H1 (cell line): ENCODE data around the gene CA7. TPM values are rescaled to one million over a fixed set of nuclear protein-coding genes. Genes with fewer than 3 reads are reported as not detected.

Source experiments
- CTCF ChIA-PET: fragments of 300-600 bp; sonication (Branson Sonifier 250); formaldehyde crosslinking; loops from one replicate; lab custom pipeline; 2021; ENCODE audit not compliant: partially characterized antibody; lab: Charles Lee
- POLR2A ChIA-PET: fragments of 300-600 bp; sonication (Branson Sonifier 250); formaldehyde crosslinking; loops from one replicate; lab custom pipeline; 2021; ENCODE audit warnings: inconsistent platforms; ENCODE audit not compliant: partially characterized antibody; lab: Charles Lee
- DNase-seq, 2 experiments: peaks; one replicate each; pipeline versions ENCODE4 v3.0.0 to v3.0.0-alpha.2; 2010 to 2022; ENCODE audit warnings: low spot score in 2 of 2, low read depth in 1 of 2, mixed read lengths in 1 of 2
- FAIRE-seq: peaks from 2 replicates; lab custom pipeline; 2011; peaks lifted over from hg19 to GRCh38; lab: Jason Lieb, UNC
- H2AFZ ChIP-seq: 2 replicates; pipeline ENCODE4 v1.8.1; 2012; ENCODE audit warnings: low read length, inconsistent platforms
- H2AK5ac ChIP-seq: 2 replicates; pipeline ENCODE4 v1.6.1; 2013; ENCODE audit warnings: low read depth, low read length
- H2BK120ac ChIP-seq: replicated peaks from 2 replicates; pipeline ENCODE3; 2013; ENCODE audit warnings: low read depth, low read length, inconsistent platforms
- H2BK12ac ChIP-seq: 2 replicates; pipeline ENCODE4 v1.6.1; 2013; ENCODE audit warnings: low read depth, low read length
- H2BK15ac ChIP-seq: 2 replicates; pipeline ENCODE4 v1.6.1; 2013; ENCODE audit warnings: low read length
- H2BK20ac ChIP-seq: 2 replicates; pipeline ENCODE4 v1.6.1; 2013; ENCODE audit warnings: low read length
- H2BK5ac ChIP-seq: 2 replicates; pipeline ENCODE4 v1.6.1; 2013; ENCODE audit warnings: low read depth, low read length
- H3K14ac ChIP-seq: 2 replicates; pipeline ENCODE4 v1.6.1; 2013; ENCODE audit warnings: inconsistent platforms; ENCODE audit not compliant: insufficient read length
- H3K18ac ChIP-seq: 2 replicates; pipeline ENCODE4 v1.6.1; 2013; ENCODE audit warnings: low read length; ENCODE audit errors: extremely low read depth
- H3K23ac ChIP-seq: 2 replicates; pipeline ENCODE4 v1.6.1; 2013; ENCODE audit warnings: inconsistent platforms; ENCODE audit not compliant: insufficient read length
- H3K23me2 ChIP-seq: 2 replicates; pipeline ENCODE4 v1.6.1; 2013; ENCODE audit warnings: low read depth, low read length
- H3K27ac ChIP-seq: 2 replicates; pipeline ENCODE4 v1.6.1; 2011; ENCODE audit warnings: low read depth, low read length, inconsistent platforms
- H3K27me3 ChIP-seq, 4 experiments: replicated peaks in 1 of 4; 1 replicate in 1 of 4; 2 replicates in 3 of 4; pipeline versions ENCODE4 v1.6.1 to v1.8.1; 2011 to 2013; ENCODE audit warnings: low read length in 3 of 4, mild to moderate bottlenecking in 3 of 4, inconsistent platforms in 2 of 4, mixed read lengths in 2 of 4, moderate library complexity in 1 of 4; ENCODE audit not compliant: control insufficient read depth in 3 of 4, insufficient read depth in 3 of 4; ENCODE audit errors: extremely low read depth in 1 of 4
- H3K36me3 ChIP-seq, 4 experiments: 2 replicates each; pipeline versions ENCODE4 v1.6.1 to v1.8.1; 2011 to 2013; ENCODE audit warnings: mild to moderate bottlenecking in 4 of 4, low read length in 3 of 4, moderate library complexity in 2 of 4, control low read depth in 1 of 4, inconsistent platforms in 1 of 4; ENCODE audit not compliant: insufficient read depth in 4 of 4, control insufficient read depth in 2 of 4
- H3K4ac ChIP-seq: replicated peaks from 2 replicates; pipeline ENCODE3; 2013; ENCODE audit warnings: low read length, low read depth, mixed read lengths, inconsistent platforms; ENCODE audit not compliant: insufficient read length
- H3K4me1 ChIP-seq, 4 experiments: replicated peaks in 1 of 4; 1 replicate in 1 of 4; 2 replicates in 3 of 4; pipeline versions ENCODE4 v1.6.1 to v1.8.1; 2011 to 2013; ENCODE audit warnings: low read length in 3 of 4, inconsistent platforms in 2 of 4, mixed read lengths in 1 of 4; ENCODE audit not compliant: insufficient read depth in 4 of 4, control insufficient read depth in 3 of 4
- H3K4me2 ChIP-seq, 2 experiments: 2 replicates each; pipeline versions ENCODE4 v1.6.1 to v1.8.1; 2011 to 2013; ENCODE audit warnings: low read depth in 2 of 2, low read length in 2 of 2, control low read depth in 1 of 2, inconsistent platforms in 1 of 2, mild to moderate bottlenecking in 1 of 2; ENCODE audit not compliant: insufficient read depth in 1 of 2
- H3K4me3 ChIP-seq, 4 experiments: fragments of 200-600, 300-600 bp in 1 of 4; sonication (generic), shearing (Covaris generic), sonication (Bioruptor Twin) in 1 of 4; 2 replicates each; pipeline versions ENCODE4 v1.5.1 to v1.8.1; 2011 to 2016; ENCODE audit warnings: low read length in 4 of 4, low read depth in 3 of 4, control low read depth in 2 of 4, inconsistent platforms in 2 of 4, mild to moderate bottlenecking in 2 of 4, mixed read lengths in 1 of 4, moderate library complexity in 1 of 4; ENCODE audit not compliant: insufficient read depth in 2 of 4; ENCODE audit errors: extremely low read depth in 1 of 4
- H3K56ac ChIP-seq: replicated peaks from 2 replicates; pipeline ENCODE3; 2013; ENCODE audit warnings: low read depth, mild to moderate bottlenecking, mixed read lengths, low read length, inconsistent platforms; ENCODE audit not compliant: insufficient read length
- H3K79me1 ChIP-seq: 2 replicates; pipeline ENCODE4 v1.6.1; 2013; ENCODE audit warnings: low read depth, low read length, control low read depth
- H3K79me2 ChIP-seq, 2 experiments: 2 replicates each; pipeline versions ENCODE4 v1.6.1 to v1.8.1; 2012 to 2013; ENCODE audit warnings: low read length in 2 of 2, mild to moderate bottlenecking in 2 of 2, inconsistent platforms in 1 of 2; ENCODE audit not compliant: insufficient read depth in 2 of 2, control insufficient read depth in 1 of 2
- H3K9ac ChIP-seq, 4 experiments: replicated peaks in 1 of 4; 1 replicate in 1 of 4; 2 replicates in 3 of 4; pipeline versions ENCODE4 v1.6.1 to v1.8.1; 2011 to 2013; ENCODE audit warnings: low read depth in 3 of 4, low read length in 3 of 4, control low read depth in 2 of 4, mild to moderate bottlenecking in 2 of 4, moderate library complexity in 2 of 4, inconsistent platforms in 1 of 4; ENCODE audit errors: extremely low read depth in 1 of 4
- H3K9me3 ChIP-seq, 2 experiments: 2 replicates each; pipeline versions ENCODE4 v1.6.1 to v1.8.1; 2012 to 2013; ENCODE audit warnings: mild to moderate bottlenecking in 2 of 2, moderate library complexity in 2 of 2, control low read depth in 1 of 2, inconsistent platforms in 1 of 2, low read depth in 1 of 2, low read length in 1 of 2, mixed read lengths in 1 of 2; ENCODE audit not compliant: insufficient read depth in 2 of 2
- H4K20me1 ChIP-seq, 2 experiments: replicated peaks in 1 of 2; 2 replicates each; pipeline versions ENCODE3 to v1.8.1; 2011 to 2013; ENCODE audit warnings: inconsistent platforms in 2 of 2, low read length in 2 of 2, mild to moderate bottlenecking in 1 of 2; ENCODE audit not compliant: insufficient read depth in 2 of 2, control insufficient read depth in 1 of 2
- H4K5ac ChIP-seq: 2 replicates; pipeline ENCODE4 v1.6.1; 2013; ENCODE audit warnings: low read length, low read depth, mixed read lengths, inconsistent platforms; ENCODE audit not compliant: insufficient read length
- H4K8ac ChIP-seq: 2 replicates; pipeline ENCODE4 v1.8.0; 2013; ENCODE audit warnings: mild to moderate bottlenecking, moderate library complexity, low read length, inconsistent platforms; ENCODE audit not compliant: insufficient read depth; ENCODE audit errors: extremely low read depth
- H4K91ac ChIP-seq: replicated peaks from 2 replicates; pipeline ENCODE3; 2013; ENCODE audit warnings: low read length, mixed read lengths, inconsistent platforms; ENCODE audit not compliant: insufficient read length
- BCL11A ChIP-seq, 2 experiments: IDR thresholded peaks; one replicate each; pipeline ENCODE4 v1.6.1; 2011; ENCODE audit warnings: low read depth in 2 of 2, low read length in 2 of 2, mild to moderate bottlenecking in 2 of 2
- CBX8 ChIP-seq: fragments of 300-800, 300-1000 bp; sonication (generic); IDR thresholded peaks from 2 replicates; pipeline ENCODE4 v1.7.1; 2016; ENCODE audit warnings: low read depth, low read length, borderline replicate concordance
- CREB1 ChIP-seq: IDR thresholded peaks from 2 replicates; pipeline ENCODE4 v1.6.1; 2012; ENCODE audit warnings: inconsistent platforms
- EP300 ChIP-seq, 2 experiments: IDR thresholded peaks; 1 replicate in 1 of 2; 2 replicates in 1 of 2; pipeline ENCODE4 v1.6.1; 2011 to 2012; ENCODE audit warnings: low read depth in 2 of 2, low read length in 2 of 2, mild to moderate bottlenecking in 2 of 2, borderline replicate concordance in 1 of 2, inconsistent platforms in 1 of 2, moderate library complexity in 1 of 2
- JUN ChIP-seq: IDR thresholded peaks from 2 replicates; pipeline ENCODE4 v1.6.1; 2011; ENCODE audit warnings: low read depth, mild to moderate bottlenecking, improper control_type of control experiment, low read length
- JUND ChIP-seq: IDR thresholded peaks from 2 replicates; pipeline ENCODE4 v1.6.1; 2011; ENCODE audit warnings: mild to moderate bottlenecking, improper control_type of control experiment, low read length
- PHF8 ChIP-seq: fragments of 200-600 bp; sonication (generic); conservative IDR thresholded peaks from 2 replicates; pipeline ENCODE4 v1.7.1; 2012; ENCODE audit warnings: low read depth, mild to moderate bottlenecking, inconsistent platforms, low read length, moderate library complexity
- POLR2AphosphoS5 ChIP-seq: IDR thresholded peaks from 2 replicates; pipeline ENCODE4 v1.6.1; 2011; ENCODE audit warnings: low read depth, low read length
- RNF2 ChIP-seq: fragments of 200-900, 300-1000 bp; sonication (generic); IDR thresholded peaks from 2 replicates; pipeline ENCODE4 v1.7.1; 2016; ENCODE audit warnings: borderline replicate concordance, low read depth, mild to moderate bottlenecking, antibody characterized with exemption, low read length; ENCODE audit not compliant: poor library complexity, severe bottlenecking; ENCODE audit errors: missing control alignments
- SP2 ChIP-seq: IDR thresholded peaks from 2 replicates; pipeline ENCODE4 v1.6.1; 2012; ENCODE audit warnings: mild to moderate bottlenecking, low read length, inconsistent platforms
- TCF12 ChIP-seq: IDR thresholded peaks from 2 replicates; pipeline ENCODE4 v1.6.1; 2011; ENCODE audit warnings: low read depth, mild to moderate bottlenecking, low read length
- TEAD4 ChIP-seq: IDR thresholded peaks from 2 replicates; pipeline ENCODE4 v1.6.1; 2012; ENCODE audit warnings: low read depth, low read length, inconsistent platforms, mixed read lengths
- WGBS, 2 experiments: shearing (Covaris generic) in 1 of 2; methylation state at CpG; one replicate each; pipeline versions ENCODE4 v1.1.6 to v1.1.7; 2013 to 2015; ENCODE audit warnings: low lambda C conversion rate in 2 of 2, mixed read lengths in 2 of 2, inconsistent platforms in 1 of 2, low coverage in 1 of 2, missing lambda C conversion rate in 1 of 2; ENCODE audit not compliant: insufficient replicate concordance in 2 of 2, insufficient coverage in 1 of 2, insufficient read length in 1 of 2; ENCODE audit errors: extremely low coverage in 1 of 2, missing lambda C conversion rate in 1 of 2; 5-methylcytosine and 5-hydroxymethylcytosine counted together
- polyA plus RNA-seq, 7 experiments: library from polyadenylated mRNA; depleted of rRNA in 3 of 7; stranded (reverse) in 5 of 7; unstranded in 2 of 7; fragments of >200 nt in 5 of 7; fragments of 200-250 nt in 2 of 7; gene quantifications; 1 replicate in 5 of 7; 2 replicates in 1 of 7; 4 replicates in 1 of 7; pipeline versions ENCODE4 v1.2.1 to v1.2.3, GENCODE V29; 2011 to 2013; ENCODE audit warnings: missing spikeins in 2 of 7, mixed read lengths in 2 of 7
- total RNA-seq: library from RNA; stranded (reverse); fragmentation: NEBNext Ultra II Directional; extraction: Animal tissue kit (Norgen Biotek cat#: 25700); gene quantifications from 2 replicates; pipeline ENCODE4 v1.2.1, GENCODE V29; 2021

CA7 gene
- total and polyA plus RNA-seq, 2 of the 8 experiments (the other 6 are each of a cell fraction or from before 2014, with no cell fraction given) = 1.7 to 2.7 TPM

DNA sequence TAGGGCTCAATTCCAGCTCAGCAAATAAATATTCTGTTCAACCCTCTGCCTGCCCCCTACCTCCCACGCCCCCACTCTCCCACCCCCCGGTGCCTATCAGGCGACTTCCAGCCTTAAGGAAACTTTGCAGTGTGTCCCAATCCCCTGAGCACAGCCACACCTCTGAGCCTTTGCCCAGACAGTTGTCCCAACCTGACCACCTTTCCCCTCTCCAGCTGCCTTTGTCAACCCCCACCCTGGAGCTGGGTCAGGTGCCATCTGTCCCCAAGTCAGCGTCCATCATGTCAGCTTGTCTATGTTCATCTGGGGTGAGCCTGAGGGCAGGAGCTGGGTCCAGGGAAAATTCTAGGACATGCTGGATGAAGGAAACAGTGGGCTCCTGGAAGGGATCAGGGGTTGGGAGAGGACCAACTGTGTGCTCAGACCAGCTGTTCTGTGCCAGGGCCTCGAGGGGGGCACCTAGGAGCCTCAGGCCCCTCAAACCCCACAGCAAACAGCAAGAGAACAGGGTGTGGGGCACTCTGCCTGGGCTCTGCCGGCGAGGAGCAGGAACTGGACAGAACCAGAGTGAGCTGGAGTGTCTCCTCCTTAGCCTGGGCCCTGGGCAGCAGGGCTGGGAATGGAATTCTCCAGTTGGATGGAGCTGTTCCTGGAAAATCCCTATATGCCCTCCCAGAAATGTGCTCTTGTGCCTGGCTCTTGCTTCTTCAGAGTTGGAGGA, 56.7 kb downstream of the CA7 start:
- Histone ChIP-seq H3K4me1 (peaks cover 0 to 6% (median 3%) of the 10 kb centered on the region in 4 experiments; a peak in 4 of 7 replicates), H3K56ac (no peak overlapping the region), H2BK20ac (no peak overlapping the region), H3K4ac (no peak overlapping the region), H3K79me2 (no peaks in the 10 kb centered on the region), H3K18ac (no peak overlapping the region), H3K14ac (no peak overlapping the region), H2BK5ac (no peak overlapping the region), H2BK15ac (no peak overlapping the region), H2AFZ (no peak overlapping the region), H3K9ac (no peak overlapping the region; a peak in 1 of 7 replicates), H4K5ac (no peak overlapping the region), H3K27ac (no peak overlapping the region), H2AK5ac (no peak overlapping the region), H3K27me3 (no peaks in the 10 kb centered on the region; a peak in 1 of 7 replicates), H3K9me3 (no peaks in the 10 kb centered on the region), H4K8ac (no peak overlapping the region), H3K36me3 (no peaks in the 10 kb centered on the region), H3K23ac (no peak overlapping the region), H2BK120ac (no peak overlapping the region), H3K23me2 (no peaks in the 10 kb centered on the region), H3K4me3 (no peak overlapping the region), H4K20me1 (peaks cover 0 to 2% of the 10 kb centered on the region in 2 experiments), H3K79me1 (no peaks in the 10 kb centered on the region), H4K91ac (no peak overlapping the region), H3K4me2 (no peak overlapping the region), H2BK12ac (no peak overlapping the region)
- DNase-seq (no peak), FAIRE-seq (no peak)
- WGBS, 2 experiments = 86% methylated on average over 6 of the region's 7 CpGs; no CpG with 5 or more reads in 1 of the 2 experiments
- POLR2A ChIA-PET = interaction anchor here (0.9 to 2.3 kb wide), 3 partner anchors 18 to 42 kb away, joined by 3 to 5 read pairs (median 3); partner anchors contain the start of gene CDH16
- CTCF ChIA-PET = interaction anchor here (1.0 to 42.0 kb wide), 5 partner anchors 15 to 408 kb away, joined by 3 to 1009 read pairs (median 7); partner anchors contain the start of genes CDH16, CES3, CIAO2B and RRAD
- TF ChIP-seq CBX8 (no peak), POLR2AphosphoS5 (no peak), JUN (no peak), JUND (no peak), BCL11A (IDR thresholded peaks at IDR 0.05; ENCODE audit: low read depth in 2 of 2, low read length in 2 of 2) (no peak), SP2 (no peak), TCF12 (no peak), CREB1 (no peak), RNF2 (no peak), TEAD4 (no peak), EP300 (IDR thresholded peaks at IDR 0.05; ENCODE audit: borderline replicate concordance in 1 of 2, low read depth in 2 of 2, low read length in 2 of 2) (no peak), PHF8 (no peak)
